H1 (cell line): Measurements from ENCODE around the gene WDR48. TPM values are rescaled to one million over a fixed set of nuclear protein-coding genes. Genes with fewer than 3 reads are reported as not detected.

Experiments
- CTCF ChIA-PET: fragments of 300-600 bp; sonication (Branson Sonifier 250); formaldehyde crosslinking; loops from one replicate; lab custom pipeline; 2021; ENCODE audit not compliant: partially characterized antibody; lab: Charles Lee
- POLR2A ChIA-PET: fragments of 300-600 bp; sonication (Branson Sonifier 250); formaldehyde crosslinking; loops from one replicate; lab custom pipeline; 2021; ENCODE audit warnings: inconsistent platforms; ENCODE audit not compliant: partially characterized antibody; lab: Charles Lee
- DNase-seq, 2 experiments: peaks; one replicate each; pipeline versions ENCODE4 v3.0.0 to v3.0.0-alpha.2; 2010 to 2022; ENCODE audit warnings: low spot score in 2 of 2, low read depth in 1 of 2, mixed read lengths in 1 of 2
- FAIRE-seq: peaks from 2 replicates; lab custom pipeline; 2011; peaks lifted over from hg19 to GRCh38; lab: Jason Lieb, UNC
- H2AFZ ChIP-seq: 2 replicates; pipeline ENCODE4 v1.8.1; 2012; ENCODE audit warnings: low read length, inconsistent platforms
- H2AK5ac ChIP-seq: 2 replicates; pipeline ENCODE4 v1.6.1; 2013; ENCODE audit warnings: low read depth, low read length
- H2BK120ac ChIP-seq: replicated peaks from 2 replicates; pipeline ENCODE3; 2013; ENCODE audit warnings: low read depth, low read length, inconsistent platforms
- H2BK12ac ChIP-seq: 2 replicates; pipeline ENCODE4 v1.6.1; 2013; ENCODE audit warnings: low read depth, low read length
- H2BK15ac ChIP-seq: 2 replicates; pipeline ENCODE4 v1.6.1; 2013; ENCODE audit warnings: low read length
- H2BK20ac ChIP-seq: 2 replicates; pipeline ENCODE4 v1.6.1; 2013; ENCODE audit warnings: low read length
- H2BK5ac ChIP-seq: 2 replicates; pipeline ENCODE4 v1.6.1; 2013; ENCODE audit warnings: low read depth, low read length
- H3K14ac ChIP-seq: 2 replicates; pipeline ENCODE4 v1.6.1; 2013; ENCODE audit warnings: inconsistent platforms; ENCODE audit not compliant: insufficient read length
- H3K18ac ChIP-seq: 2 replicates; pipeline ENCODE4 v1.6.1; 2013; ENCODE audit warnings: low read length; ENCODE audit errors: extremely low read depth
- H3K23ac ChIP-seq: 2 replicates; pipeline ENCODE4 v1.6.1; 2013; ENCODE audit warnings: inconsistent platforms; ENCODE audit not compliant: insufficient read length
- H3K23me2 ChIP-seq: 2 replicates; pipeline ENCODE4 v1.6.1; 2013; ENCODE audit warnings: low read depth, low read length
- H3K27ac ChIP-seq: 2 replicates; pipeline ENCODE4 v1.6.1; 2011; ENCODE audit warnings: low read depth, low read length, inconsistent platforms
- H3K27me3 ChIP-seq, 4 experiments: replicated peaks in 1 of 4; 1 replicate in 1 of 4; 2 replicates in 3 of 4; pipeline versions ENCODE4 v1.6.1 to v1.8.1; 2011 to 2013; ENCODE audit warnings: low read length in 3 of 4, mild to moderate bottlenecking in 3 of 4, inconsistent platforms in 2 of 4, mixed read lengths in 2 of 4, moderate library complexity in 1 of 4; ENCODE audit not compliant: control insufficient read depth in 3 of 4, insufficient read depth in 3 of 4; ENCODE audit errors: extremely low read depth in 1 of 4
- H3K36me3 ChIP-seq, 4 experiments: 2 replicates each; pipeline versions ENCODE4 v1.6.1 to v1.8.1; 2011 to 2013; ENCODE audit warnings: mild to moderate bottlenecking in 4 of 4, low read length in 3 of 4, moderate library complexity in 2 of 4, control low read depth in 1 of 4, inconsistent platforms in 1 of 4; ENCODE audit not compliant: insufficient read depth in 4 of 4, control insufficient read depth in 2 of 4
- H3K4ac ChIP-seq: replicated peaks from 2 replicates; pipeline ENCODE3; 2013; ENCODE audit warnings: low read length, low read depth, mixed read lengths, inconsistent platforms; ENCODE audit not compliant: insufficient read length
- H3K4me1 ChIP-seq, 4 experiments: replicated peaks in 1 of 4; 1 replicate in 1 of 4; 2 replicates in 3 of 4; pipeline versions ENCODE4 v1.6.1 to v1.8.1; 2011 to 2013; ENCODE audit warnings: low read length in 3 of 4, inconsistent platforms in 2 of 4, mixed read lengths in 1 of 4; ENCODE audit not compliant: insufficient read depth in 4 of 4, control insufficient read depth in 3 of 4
- H3K4me2 ChIP-seq, 2 experiments: 2 replicates each; pipeline versions ENCODE4 v1.6.1 to v1.8.1; 2011 to 2013; ENCODE audit warnings: low read depth in 2 of 2, low read length in 2 of 2, control low read depth in 1 of 2, inconsistent platforms in 1 of 2, mild to moderate bottlenecking in 1 of 2; ENCODE audit not compliant: insufficient read depth in 1 of 2
- H3K4me3 ChIP-seq, 4 experiments: fragments of 200-600, 300-600 bp in 1 of 4; sonication (generic), shearing (Covaris generic), sonication (Bioruptor Twin) in 1 of 4; 2 replicates each; pipeline versions ENCODE4 v1.5.1 to v1.8.1; 2011 to 2016; ENCODE audit warnings: low read length in 4 of 4, low read depth in 3 of 4, control low read depth in 2 of 4, inconsistent platforms in 2 of 4, mild to moderate bottlenecking in 2 of 4, mixed read lengths in 1 of 4, moderate library complexity in 1 of 4; ENCODE audit not compliant: insufficient read depth in 2 of 4; ENCODE audit errors: extremely low read depth in 1 of 4
- H3K56ac ChIP-seq: replicated peaks from 2 replicates; pipeline ENCODE3; 2013; ENCODE audit warnings: low read depth, mild to moderate bottlenecking, mixed read lengths, low read length, inconsistent platforms; ENCODE audit not compliant: insufficient read length
- H3K79me1 ChIP-seq: 2 replicates; pipeline ENCODE4 v1.6.1; 2013; ENCODE audit warnings: low read depth, low read length, control low read depth
- H3K79me2 ChIP-seq, 2 experiments: 2 replicates each; pipeline versions ENCODE4 v1.6.1 to v1.8.1; 2012 to 2013; ENCODE audit warnings: low read length in 2 of 2, mild to moderate bottlenecking in 2 of 2, inconsistent platforms in 1 of 2; ENCODE audit not compliant: insufficient read depth in 2 of 2, control insufficient read depth in 1 of 2
- H3K9ac ChIP-seq, 4 experiments: replicated peaks in 1 of 4; 1 replicate in 1 of 4; 2 replicates in 3 of 4; pipeline versions ENCODE4 v1.6.1 to v1.8.1; 2011 to 2013; ENCODE audit warnings: low read depth in 3 of 4, low read length in 3 of 4, control low read depth in 2 of 4, mild to moderate bottlenecking in 2 of 4, moderate library complexity in 2 of 4, inconsistent platforms in 1 of 4; ENCODE audit errors: extremely low read depth in 1 of 4
- H3K9me3 ChIP-seq, 2 experiments: 2 replicates each; pipeline versions ENCODE4 v1.6.1 to v1.8.1; 2012 to 2013; ENCODE audit warnings: mild to moderate bottlenecking in 2 of 2, moderate library complexity in 2 of 2, control low read depth in 1 of 2, inconsistent platforms in 1 of 2, low read depth in 1 of 2, low read length in 1 of 2, mixed read lengths in 1 of 2; ENCODE audit not compliant: insufficient read depth in 2 of 2
- H4K20me1 ChIP-seq, 2 experiments: replicated peaks in 1 of 2; 2 replicates each; pipeline versions ENCODE3 to v1.8.1; 2011 to 2013; ENCODE audit warnings: inconsistent platforms in 2 of 2, low read length in 2 of 2, mild to moderate bottlenecking in 1 of 2; ENCODE audit not compliant: insufficient read depth in 2 of 2, control insufficient read depth in 1 of 2
- H4K5ac ChIP-seq: 2 replicates; pipeline ENCODE4 v1.6.1; 2013; ENCODE audit warnings: low read length, low read depth, mixed read lengths, inconsistent platforms; ENCODE audit not compliant: insufficient read length
- H4K8ac ChIP-seq: 2 replicates; pipeline ENCODE4 v1.8.0; 2013; ENCODE audit warnings: mild to moderate bottlenecking, moderate library complexity, low read length, inconsistent platforms; ENCODE audit not compliant: insufficient read depth; ENCODE audit errors: extremely low read depth
- H4K91ac ChIP-seq: replicated peaks from 2 replicates; pipeline ENCODE3; 2013; ENCODE audit warnings: low read length, mixed read lengths, inconsistent platforms; ENCODE audit not compliant: insufficient read length
- SIX5 ChIP-seq: IDR thresholded peaks from 2 replicates; pipeline ENCODE4 v1.6.1; 2011; ENCODE audit warnings: mild to moderate bottlenecking, low read depth, low read length
- SUZ12 ChIP-seq: fragments of 200-600 bp; sonication (generic); IDR thresholded peaks from 2 replicates; pipeline ENCODE4 v1.6.1; 2012; ENCODE audit warnings: mild to moderate bottlenecking, inconsistent platforms, low read length, moderate library complexity, mixed read lengths
- TAF7 ChIP-seq: optimal IDR thresholded peaks from 2 replicates; pipeline ENCODE3; 2011; ENCODE audit warnings: low read depth, mild to moderate bottlenecking, inconsistent platforms, low read length, moderate library complexity, borderline replicate concordance
- WGBS, 2 experiments: shearing (Covaris generic) in 1 of 2; methylation state at CpG; one replicate each; pipeline versions ENCODE4 v1.1.6 to v1.1.7; 2013 to 2015; ENCODE audit warnings: low lambda C conversion rate in 2 of 2, mixed read lengths in 2 of 2, inconsistent platforms in 1 of 2, low coverage in 1 of 2, missing lambda C conversion rate in 1 of 2; ENCODE audit not compliant: insufficient replicate concordance in 2 of 2, insufficient coverage in 1 of 2, insufficient read length in 1 of 2; ENCODE audit errors: extremely low coverage in 1 of 2, missing lambda C conversion rate in 1 of 2; 5-methylcytosine and 5-hydroxymethylcytosine counted together
- polyA plus RNA-seq, 7 experiments: library from polyadenylated mRNA; depleted of rRNA in 3 of 7; stranded (reverse) in 5 of 7; unstranded in 2 of 7; fragments of >200 nt in 5 of 7; fragments of 200-250 nt in 2 of 7; gene quantifications; 1 replicate in 5 of 7; 2 replicates in 1 of 7; 4 replicates in 1 of 7; pipeline versions ENCODE4 v1.2.1 to v1.2.3, GENCODE V29; 2011 to 2013; ENCODE audit warnings: missing spikeins in 2 of 7, mixed read lengths in 2 of 7
- total RNA-seq: library from RNA; stranded (reverse); fragmentation: NEBNext Ultra II Directional; extraction: Animal tissue kit (Norgen Biotek cat#: 25700); gene quantifications from 2 replicates; pipeline ENCODE4 v1.2.1, GENCODE V29; 2021

WDR48 gene
- total and polyA plus RNA-seq, 2 of the 8 experiments (the other 6 are each of a cell fraction or from before 2014, with no cell fraction given): 21.2 to 54.1 TPM

- Histone ChIP-seq H3K27ac (no peak overlapping the region), H2BK20ac (no peak overlapping the region), H4K91ac (no peak overlapping the region), H2AK5ac (no peak overlapping the region), H3K4me3 (no peak overlapping the region), H2BK120ac (no peak overlapping the region), H4K8ac (no peak overlapping the region)
- DNase-seq: no peak
- POLR2A ChIA-PET: no interaction called here
- TF ChIP-seq SIX5 (no peak), TAF7 (no peak), SUZ12 (no peak)
- TF ChIP-seq, all 59 proteins: peak for 0
- no peaks in the 10 kb centered on the region for H3K36me3 ChIP-seq
- H4K20me1 ChIP-seq: no peaks in the 10 kb centered on the region
- FAIRE-seq: no peak
- no peak overlapping the region for H3K4ac ChIP-seq
- H2BK5ac ChIP-seq: no peak overlapping the region
- CTCF ChIA-PET: interaction anchor here (0.9 to 20.0 kb wide), 3 partner anchors 13 to 177 kb away, joined by 3 to 496 read pairs (median 5); no protein-coding TSS in a partner anchor
- no peaks in the 10 kb centered on the region; the same call in 1 of the 2 replicates for H3K23me2 ChIP-seq
- H2AFZ ChIP-seq: no peak overlapping the region
- H3K9ac ChIP-seq: no peak overlapping the region
- no peak overlapping the region for H3K18ac ChIP-seq
- no peaks in the 10 kb centered on the region for H3K9me3 ChIP-seq
- H3K14ac ChIP-seq: no peak overlapping the region
- H3K4me2 ChIP-seq: no peak overlapping the region
- WGBS, 2 experiments: 87% methylated on average over 5 of the region's 5 CpGs; no CpG with 5 or more reads in 1 of the 2 experiments
- H3K56ac ChIP-seq: no peak overlapping the region
- H3K79me2 ChIP-seq: no peaks in the 10 kb centered on the region
- no peaks in the 10 kb centered on the region for H3K79me1 ChIP-seq
- no peaks in the 10 kb centered on the region for H3K27me3 ChIP-seq
- H2BK15ac ChIP-seq: no peak overlapping the region
- H2BK12ac ChIP-seq: no peak overlapping the region
- H4K5ac ChIP-seq: no peak overlapping the region
- H3K23ac ChIP-seq: no peak overlapping the region
- H3K4me1 ChIP-seq: no peaks in the 10 kb centered on the region
These were observed 62.6 kb downstream of the WDR48 start for GRCh38 chr3:39114456-39114855.
